H9 (cell line): ENCODE results near the gene C1orf226. TPM values are rescaled to one million over a fixed set of nuclear protein-coding genes. Genes with fewer than 3 reads are reported as not detected.

Experiments used
- DNase-seq: peaks from one replicate; pipeline ENCODE4 v3.0.0-alpha.2; 2017
- H2AFZ ChIP-seq: one replicate; pipeline ENCODE4 v1.6.1; 2013; ENCODE audit warnings: mild to moderate bottlenecking, low read length, control low read depth, moderate library complexity
- H2AK5ac ChIP-seq: 2 replicates; pipeline ENCODE4 v1.6.1; 2013; ENCODE audit warnings: low read length, control low read depth, mixed read lengths; ENCODE audit not compliant: insufficient read length
- H2BK120ac ChIP-seq: one replicate; pipeline ENCODE4 v1.6.1; 2013; ENCODE audit warnings: low read depth, mild to moderate bottlenecking, low read length, control low read depth, inconsistent platforms; ENCODE audit not compliant: poor library complexity, severe bottlenecking
- H2BK12ac ChIP-seq: 2 replicates; pipeline ENCODE4 v1.6.1; 2013; ENCODE audit warnings: low read length, control low read depth, mixed read lengths, low read depth; ENCODE audit not compliant: insufficient read length
- H2BK15ac ChIP-seq: 2 replicates; pipeline ENCODE4 v1.6.1; 2013; ENCODE audit warnings: low read depth, low read length, control low read depth
- H2BK20ac ChIP-seq: one replicate; pipeline ENCODE4 v1.6.1; 2013; ENCODE audit warnings: low read depth, mild to moderate bottlenecking, low read length, control low read depth, inconsistent platforms; ENCODE audit not compliant: poor library complexity, severe bottlenecking
- H2BK5ac ChIP-seq: 2 replicates; pipeline ENCODE4 v1.6.1; 2013; ENCODE audit warnings: low read length, control low read depth, mixed read lengths; ENCODE audit not compliant: insufficient read length
- H3K14ac ChIP-seq: 2 replicates; pipeline ENCODE4 v1.6.1; 2013; ENCODE audit warnings: low read length, control low read depth; ENCODE audit not compliant: insufficient read depth
- H3K18ac ChIP-seq: 2 replicates; pipeline ENCODE4 v1.6.1; 2013; ENCODE audit warnings: low read depth, mild to moderate bottlenecking, mixed read lengths, low read length, control low read depth; ENCODE audit not compliant: insufficient read length
- H3K23ac ChIP-seq: 2 replicates; pipeline ENCODE4 v1.6.1; 2013; ENCODE audit warnings: low read length, control low read depth, mixed read lengths, low read depth; ENCODE audit not compliant: insufficient read length
- H3K23me2 ChIP-seq: 2 replicates; pipeline ENCODE4 v1.6.1; 2013; ENCODE audit warnings: low read depth, mild to moderate bottlenecking, mixed read lengths, low read length, control low read depth; ENCODE audit not compliant: insufficient read length, poor library complexity, severe bottlenecking
- H3K27ac ChIP-seq: 2 replicates; pipeline ENCODE4 v1.5.1; 2013; ENCODE audit warnings: low read length, control low read depth, mixed read lengths, low read depth; ENCODE audit not compliant: insufficient read length
- H3K27me3 ChIP-seq: 2 replicates; pipeline ENCODE4 v1.6.1; 2013; ENCODE audit warnings: low read length, control low read depth, inconsistent platforms; ENCODE audit not compliant: insufficient read depth
- H3K4ac ChIP-seq: 2 replicates; pipeline ENCODE4 v1.6.1; 2013; ENCODE audit warnings: low read depth, mild to moderate bottlenecking, control low read depth, inconsistent platforms, low read length, moderate library complexity
- H3K4me1 ChIP-seq: 2 replicates; pipeline ENCODE4 v1.6.1; 2013; ENCODE audit warnings: low read length, control low read depth, inconsistent platforms; ENCODE audit not compliant: insufficient read depth
- H3K4me2 ChIP-seq: 2 replicates; pipeline ENCODE4 v1.6.1; 2013; ENCODE audit warnings: low read length, control low read depth, mixed read lengths; ENCODE audit not compliant: insufficient read length, insufficient read depth
- H3K56ac ChIP-seq: 2 replicates; pipeline ENCODE4 v1.6.1; 2013; ENCODE audit warnings: low read depth, mild to moderate bottlenecking, mixed read lengths, low read length, control low read depth; ENCODE audit not compliant: insufficient read length
- H3K79me1 ChIP-seq: 2 replicates; pipeline ENCODE4 v1.6.1; 2013; ENCODE audit warnings: low read depth, mild to moderate bottlenecking, moderate library complexity, low read length, control low read depth, inconsistent platforms; ENCODE audit not compliant: insufficient read depth, poor library complexity, severe bottlenecking
- H3K79me2 ChIP-seq: 2 replicates; pipeline ENCODE4 v1.6.1; 2013; ENCODE audit warnings: low read length, control low read depth, inconsistent platforms; ENCODE audit not compliant: insufficient read depth
- H3K9ac ChIP-seq: 2 replicates; pipeline ENCODE4 v1.6.1; 2013; ENCODE audit warnings: low read length, control low read depth, mixed read lengths; ENCODE audit not compliant: insufficient read length; ENCODE audit errors: extremely low read depth
- H3K9me3 ChIP-seq: one replicate; pipeline ENCODE4 v1.6.1; 2013; ENCODE audit warnings: low read depth, low read length, inconsistent platforms; ENCODE audit not compliant: control insufficient read depth
- H3T11ph ChIP-seq: one replicate; pipeline ENCODE4 v1.6.1; 2013; ENCODE audit warnings: mild to moderate bottlenecking, low read length, control low read depth, inconsistent platforms
- H4K20me1 ChIP-seq: one replicate; pipeline ENCODE4 v1.6.1; 2013; ENCODE audit not compliant: control insufficient read depth, insufficient read length, insufficient read depth
- H4K5ac ChIP-seq: 2 replicates; pipeline ENCODE4 v1.6.1; 2013; ENCODE audit warnings: low read depth, mild to moderate bottlenecking, mixed read lengths, low read length, control low read depth; ENCODE audit not compliant: insufficient read length
- H4K8ac ChIP-seq: replicated peaks from 2 replicates; pipeline ENCODE4 v1.6.1; 2013; ENCODE audit warnings: low read length, control low read depth, mixed read lengths, low read depth; ENCODE audit not compliant: insufficient read length
- H4K91ac ChIP-seq: 2 replicates; pipeline ENCODE4 v1.6.1; 2013; ENCODE audit warnings: low read depth, mild to moderate bottlenecking, moderate library complexity, mixed read lengths, low read length, control low read depth; ENCODE audit not compliant: insufficient read length
- H3K27ac Mint-ChIP-seq, 3 experiments: 2 replicates in 2 of 3; 3 replicates in 1 of 3; pipeline ENCODE4 v1.8.0; 2020 to 2021; ENCODE audit warnings: mixed read lengths in 3 of 3, mild to moderate bottlenecking in 1 of 3, moderate library complexity in 1 of 3
- H3K27me3 Mint-ChIP-seq: 2 replicates; pipeline ENCODE4 v1.8.0; 2021; ENCODE audit warnings: low read depth, mild to moderate bottlenecking, moderate library complexity, mixed read lengths
- H3K36me3 Mint-ChIP-seq, 3 experiments: 2 replicates in 2 of 3; 3 replicates in 1 of 3; pipeline ENCODE4 v1.8.0; 2020 to 2021; ENCODE audit warnings: low read depth in 3 of 3, mixed read lengths in 3 of 3; ENCODE audit not compliant: insufficient read depth in 1 of 3
- H3K4me1 Mint-ChIP-seq, 2 experiments: 2 replicates each; pipeline ENCODE4 v1.8.0; 2020; ENCODE audit warnings: mixed read lengths in 2 of 2
- H3K4me3 Mint-ChIP-seq, 2 experiments: 2 replicates in 1 of 2; 3 replicates in 1 of 2; pipeline ENCODE4 v1.8.0; 2020 to 2021; ENCODE audit warnings: mild to moderate bottlenecking in 2 of 2, mixed read lengths in 2 of 2, moderate library complexity in 1 of 2
- H3K9me3 Mint-ChIP-seq, 2 experiments: 2 replicates in 1 of 2; 3 replicates in 1 of 2; pipeline ENCODE4 v1.8.0; 2020; ENCODE audit warnings: mild to moderate bottlenecking in 2 of 2, mixed read lengths in 2 of 2, moderate library complexity in 1 of 2
- WGBS: extraction: QIAGEN DNeasy Blood & Tissue Kit; methylation state at CpG from one replicate; pipeline ENCODE4 v1.1.7; 2013; ENCODE audit warnings: missing lambda C conversion rate, low lambda C conversion rate, mixed read lengths; ENCODE audit not compliant: insufficient read length; ENCODE audit errors: extremely low coverage; 5-methylcytosine and 5-hydroxymethylcytosine counted together
- total RNA-seq: library from RNA; stranded (reverse); gene quantifications from 2 replicates; pipeline ENCODE4 v1.2.1, GENCODE V29; 2021
- TF ChIP-seq, protein P1 (sequence below): fragments of 200-600 bp; sonication (generic); conservative IDR thresholded peaks from 3 replicates; pipeline ENCODE4 v1.8.0; 2021; ENCODE audit warnings: antibody characterized with exemption, mild to moderate bottlenecking

The C1orf226 gene
- total RNA-seq, 1 experiment from 2014 or later, result 11.5 TPM

DNA sequence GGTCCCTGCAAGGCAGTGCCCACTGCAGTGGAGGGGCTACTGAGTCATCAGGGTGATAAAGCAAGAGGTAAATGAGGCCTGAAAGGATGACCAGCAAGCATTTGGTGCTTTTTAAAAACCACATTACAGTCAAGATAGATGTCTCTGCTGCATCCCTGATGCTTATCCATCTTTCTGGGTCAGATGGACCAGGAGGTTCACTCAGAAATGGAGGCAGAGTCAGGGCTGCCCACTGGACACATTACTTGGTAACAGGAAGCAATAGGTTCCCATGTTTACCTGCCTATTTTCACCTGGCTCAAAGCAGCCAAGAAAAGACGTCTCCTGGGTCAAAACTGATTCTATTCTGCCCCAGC lies 8.5 kb upstream of the C1orf226 start:
- Histone ChIP-seq H3K56ac (no peak overlapping the region), H3K4me2 (no peak overlapping the region), H2BK12ac (no peak overlapping the region), H2BK15ac (no peak overlapping the region), H2AFZ (no peak overlapping the region), H4K8ac (no peak overlapping the region), H4K5ac (no peak overlapping the region), H3K9ac (no peak overlapping the region), H3K79me2 (no peaks in the 10 kb centered on the region), H3K9me3 (no peaks in the 10 kb centered on the region), H4K91ac (no peak overlapping the region), H4K20me1 (no peaks in the 10 kb centered on the region), H3K27me3 (no peaks in the 10 kb centered on the region), H2BK5ac (no peak overlapping the region), H3K27ac (no peak overlapping the region), H3K79me1 (no peaks in the 10 kb centered on the region), H3K23me2 (no peaks in the 10 kb centered on the region), H2BK120ac (no peak overlapping the region), H3K4me1 (no peaks in the 10 kb centered on the region), H3K14ac (no peak overlapping the region), H3K23ac (no peak overlapping the region), H2AK5ac (no peak overlapping the region), H3K4ac (no peak overlapping the region), H3T11ph (no peak overlapping the region), H2BK20ac (no peak overlapping the region), H3K18ac (no peak overlapping the region)
- H3K9me3 Mint-ChIP-seq, result no peaks in the 10 kb centered on the region
- H3K27me3 Mint-ChIP-seq, result no peaks in the 10 kb centered on the region
- no peak overlapping the region for H3K4me3 Mint-ChIP-seq
- TF ChIP-seq, protein P1, sequence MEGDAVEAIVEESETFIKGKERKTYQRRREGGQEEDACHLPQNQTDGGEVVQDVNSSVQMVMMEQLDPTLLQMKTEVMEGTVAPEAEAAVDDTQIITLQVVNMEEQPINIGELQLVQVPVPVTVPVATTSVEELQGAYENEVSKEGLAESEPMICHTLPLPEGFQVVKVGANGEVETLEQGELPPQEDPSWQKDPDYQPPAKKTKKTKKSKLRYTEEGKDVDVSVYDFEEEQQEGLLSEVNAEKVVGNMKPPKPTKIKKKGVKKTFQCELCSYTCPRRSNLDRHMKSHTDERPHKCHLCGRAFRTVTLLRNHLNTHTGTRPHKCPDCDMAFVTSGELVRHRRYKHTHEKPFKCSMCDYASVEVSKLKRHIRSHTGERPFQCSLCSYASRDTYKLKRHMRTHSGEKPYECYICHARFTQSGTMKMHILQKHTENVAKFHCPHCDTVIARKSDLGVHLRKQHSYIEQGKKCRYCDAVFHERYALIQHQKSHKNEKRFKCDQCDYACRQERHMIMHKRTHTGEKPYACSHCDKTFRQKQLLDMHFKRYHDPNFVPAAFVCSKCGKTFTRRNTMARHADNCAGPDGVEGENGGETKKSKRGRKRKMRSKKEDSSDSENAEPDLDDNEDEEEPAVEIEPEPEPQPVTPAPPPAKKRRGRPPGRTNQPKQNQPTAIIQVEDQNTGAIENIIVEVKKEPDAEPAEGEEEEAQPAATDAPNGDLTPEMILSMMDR, result no peak
- no peak for DNase-seq
- peaks cover 0 to 10% (median 2%) of the 10 kb centered on the region in 3 experiments; a peak in 4 of 7 replicates for H3K36me3 Mint-ChIP-seq
- no peak overlapping the region for H3K27ac Mint-ChIP-seq
- WGBS, result no CpG with 5 or more reads among the region's 1 CpG
- H3K4me1 Mint-ChIP-seq, result no peaks in the 10 kb centered on the region
